Kidney (tissue), 14 donors: ENCODE results near the gene GTPBP1. TPM values are rescaled to one million over a fixed set of nuclear protein-coding genes. Genes with fewer than 3 reads are reported as not detected.

Experiments used
- DNase-seq, 5 donors: peaks; one replicate each; pipeline ENCODE4 v3.0.0-alpha.2; 2013 to 2020
- FAIRE-seq: peaks from 2 replicates; lab custom pipeline; 2012; peaks lifted over from hg19 to GRCh38; lab: Jason Lieb, UNC
- H3K27ac ChIP-seq, 2 donors: one replicate each; pipeline ENCODE4 v1.7.0; 2013; ENCODE audit warnings: low read depth in 2 of 2, low read length in 2 of 2, inconsistent platforms in 1 of 2
- H3K27me3 ChIP-seq: one replicate; pipeline ENCODE4 v1.7.1; 2013; ENCODE audit warnings: low read length, inconsistent platforms; ENCODE audit not compliant: control insufficient read depth, insufficient read depth
- H3K36me3 ChIP-seq, 3 donors: one replicate each; pipeline versions ENCODE4 v1.7.0 to v1.7.1; 2013; ENCODE audit warnings: low read length in 3 of 3, control low read depth in 1 of 3, inconsistent platforms in 1 of 3; ENCODE audit not compliant: insufficient read depth in 3 of 3, control insufficient read depth in 2 of 3
- H3K4me1 ChIP-seq, 3 donors: one replicate each; pipeline versions ENCODE4 v1.7.0 to v1.7.1; 2013; ENCODE audit warnings: low read length in 3 of 3, inconsistent platforms in 1 of 3, low read depth in 1 of 3; ENCODE audit not compliant: control insufficient read depth in 2 of 3, insufficient read depth in 2 of 3
- H3K4me3 ChIP-seq, 3 donors: one replicate each; pipeline versions ENCODE4 v1.7.0 to v1.8.1; 2013; ENCODE audit warnings: low read length in 3 of 3, control low read depth in 1 of 3, inconsistent platforms in 1 of 3
- H3K9ac ChIP-seq, 3 donors: one replicate each; pipeline versions ENCODE4 v1.7.0 to v1.7.1; 2013; ENCODE audit warnings: low read length in 3 of 3, control low read depth in 1 of 3, inconsistent platforms in 1 of 3
- H3K9me3 ChIP-seq, 3 donors: one replicate each; pipeline versions ENCODE4 v1.7.0 to v1.7.1; 2013; ENCODE audit warnings: low read length in 3 of 3, control low read depth in 1 of 3, inconsistent platforms in 1 of 3; ENCODE audit not compliant: control insufficient read depth in 2 of 3, insufficient read depth in 1 of 3
- CTCF ChIP-seq: IDR thresholded peaks from 3 replicates; pipeline ENCODE4 v1.5.1; 2012; ENCODE audit warnings: mild to moderate bottlenecking, moderate library complexity, borderline replicate concordance; ENCODE audit not compliant: insufficient read depth; ENCODE audit errors: extremely low read depth
- intact Hi-C: fragments of 100-400 bp; cut with DNase I; formaldehyde crosslinking; loops from one replicate; pipeline ENCODE4 v1.11.1; 2022
- polyA plus RNA-seq: library from polyadenylated mRNA; stranded (reverse); fragments of 350-450 nt; fragmentation: Illumina TruSeq; extraction: RNeasy Lipid Tissue Mini Kit (QIAGEN cat#74804); gene quantifications from one replicate; pipeline ENCODE4 v1.2.3, GENCODE V29; 2014; ENCODE audit warnings: low read depth, low replicate concordance; ENCODE audit not compliant: insufficient read depth
- total RNA-seq: library from RNA; stranded (reverse); fragmentation: NEBNext Ultra II Directional; extraction: Animal tissue kit (Norgen Biotek cat#: 25700); gene quantifications from one replicate; pipeline ENCODE4 v1.2.1, GENCODE V29; 2021
- donor health status: control.
- donor health status: control.
- donor health status: control.
- donor health status: control.
- donor health status: control.
- donor health status: DM: yes; HTN: yes; CAD: no.
- donor health status: Normal renal cell carcinoma (clear cell type).

Gene GTPBP1
- total and polyA plus RNA-seq, 2 donors from 2014 or later, result 11.7 to 52.0 TPM

GRCh38 chr22:38720350-38720749 is 14.6 kb downstream of the GTPBP1 start:
- DNase-seq (no peak), FAIRE-seq (no peak)
- H3K27me3 ChIP-seq, result no peaks in the 10 kb centered on the region
- H3K4me3 ChIP-seq, result no peak overlapping the region
- intact Hi-C loops, result no loop called here
- H3K9ac ChIP-seq, result no peak overlapping the region
- no peak for TF ChIP-seq CTCF
- H3K27ac ChIP-seq, result no peak overlapping the region
- H3K36me3 ChIP-seq, result peaks cover 9 to 55% (median 37%) of the 10 kb centered on the region in 3 donors
- H3K4me1 ChIP-seq, result peaks cover 0 to under 1% (median 0%) of the 10 kb centered on the region in 3 donors
- H3K9me3 ChIP-seq, result no peaks in the 10 kb centered on the region

- no peaks in the 10 kb centered on the region for H3K9me3 ChIP-seq
- DNase-seq, result no peak
- no peak overlapping the region for H3K27ac ChIP-seq
- H3K36me3 ChIP-seq, result peaks cover 13 to 62% (median 42%) of the 10 kb centered on the region in 3 donors
- H3K4me1 ChIP-seq, result no peaks in the 10 kb centered on the region
- FAIRE-seq, result no peak
- no peak overlapping the region for H3K4me3 ChIP-seq
- no peak for TF ChIP-seq CTCF
- H3K27me3 ChIP-seq, result no peaks in the 10 kb centered on the region
- intact Hi-C loops, result no loop called here
- H3K9ac ChIP-seq, result no peak overlapping the region
Observed at GRCh38 chr22:38721551-38721950, 15.8 kb downstream of the GTPBP1 start.

GRCh38 chr22:38724176-38724575 is 18.4 kb downstream of the GTPBP1 start:
- H3K4me3 ChIP-seq, result no peak overlapping the region
- intact Hi-C loops, result no loop called here
- no peak for TF ChIP-seq CTCF
- DNase-seq (peak in 1 of 5 donors; percentile 25), FAIRE-seq (no peak)
- peaks cover 0 to 6% (median 0%) of the 10 kb centered on the region in 3 donors for H3K4me1 ChIP-seq
- H3K9me3 ChIP-seq, result no peaks in the 10 kb centered on the region
- no peak overlapping the region for H3K9ac ChIP-seq
- H3K27ac ChIP-seq, result no peak overlapping the region
- H3K36me3 ChIP-seq, result peaks cover 15 to 69% (median 52%) of the 10 kb centered on the region in 3 donors
- H3K27me3 ChIP-seq, result no peaks in the 10 kb centered on the region
